ENCODE results near the gene TGM5.

TGM5 gene

DNA sequence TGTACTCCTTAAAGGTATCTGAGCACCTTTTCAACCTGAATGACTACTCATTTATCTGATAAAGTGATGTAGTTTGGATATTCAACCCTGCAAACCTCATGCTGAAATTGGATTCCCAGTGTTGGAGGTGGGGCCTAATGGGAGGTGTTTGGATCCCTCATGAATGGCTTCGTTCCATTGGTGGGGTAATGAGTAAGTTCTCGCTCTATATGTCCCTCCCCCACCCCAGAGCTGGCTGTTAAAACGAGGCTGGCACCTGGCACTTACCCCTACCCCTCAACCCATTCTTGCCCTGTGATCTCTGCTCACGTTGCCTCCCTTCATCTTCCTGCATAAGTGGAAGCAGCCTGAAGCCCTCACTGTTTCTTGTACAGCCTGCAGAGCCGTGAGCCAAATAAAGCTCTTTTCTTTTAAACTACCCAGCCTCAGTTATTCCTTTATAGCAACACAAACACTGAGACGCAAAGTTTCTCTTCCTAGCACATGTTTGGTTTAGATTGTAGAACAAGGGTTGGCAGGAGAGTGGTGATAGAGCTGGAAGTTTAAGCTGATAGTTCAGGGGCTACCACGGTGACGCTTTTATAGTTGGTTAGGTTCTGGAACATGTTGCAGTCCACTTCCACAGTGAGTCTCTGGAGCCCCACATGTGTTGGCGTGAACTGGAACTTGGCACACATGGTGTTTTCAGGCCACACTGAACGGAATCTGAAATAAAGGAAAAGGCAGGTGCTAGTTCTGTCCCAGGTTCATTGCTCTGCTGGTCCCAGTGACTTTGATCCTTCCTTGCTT is 69.8 kb downstream of the TGM5 start:
- FAIRE-seq (no peak), DNase-seq (ENCODE audit: low spot score) (no peak)

DNA sequence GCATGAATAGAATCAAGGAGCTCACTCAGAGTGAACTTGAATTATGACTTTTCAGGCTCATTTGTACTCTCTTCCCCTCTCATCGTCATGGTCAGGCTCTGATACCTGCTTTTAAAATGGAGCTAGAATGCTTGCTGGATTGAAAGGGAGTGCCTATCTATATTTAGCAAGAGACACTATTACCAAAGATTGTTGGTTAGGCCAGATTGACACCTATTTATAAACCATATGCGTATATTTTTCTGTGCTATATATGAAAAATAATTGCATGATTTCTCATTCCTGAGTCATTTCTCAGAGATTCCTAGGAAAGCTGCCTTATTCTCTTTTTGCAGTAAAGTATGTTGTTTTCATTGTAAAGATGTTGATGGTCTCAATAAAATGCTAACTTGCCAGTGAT is 71.9 kb downstream of the TGM5 start:
- DNase-seq (ENCODE audit: low spot score), result no peak
- FAIRE-seq, result no peak

DNA sequence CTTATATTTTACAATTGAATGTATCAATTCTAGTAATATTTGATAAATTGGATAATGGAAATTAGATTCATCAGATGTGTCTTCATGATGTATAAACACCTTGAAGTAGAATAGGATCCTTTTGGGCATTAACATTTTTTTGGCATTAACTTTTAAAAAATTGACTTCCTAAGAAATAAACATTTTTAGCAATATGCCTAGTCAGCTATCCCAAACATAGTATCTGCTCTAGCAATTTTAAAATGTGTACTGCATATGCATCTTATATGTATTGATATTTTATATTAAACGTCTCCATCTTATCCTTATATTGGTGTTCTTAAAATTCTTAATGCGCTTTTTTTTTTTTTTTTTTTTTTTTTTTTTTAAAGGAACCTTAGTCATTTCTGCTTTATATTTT is 73.0 kb downstream of the TGM5 start:
- no peak for FAIRE-seq
- DNase-seq (ENCODE audit: low spot score), result no peak

DNA sequence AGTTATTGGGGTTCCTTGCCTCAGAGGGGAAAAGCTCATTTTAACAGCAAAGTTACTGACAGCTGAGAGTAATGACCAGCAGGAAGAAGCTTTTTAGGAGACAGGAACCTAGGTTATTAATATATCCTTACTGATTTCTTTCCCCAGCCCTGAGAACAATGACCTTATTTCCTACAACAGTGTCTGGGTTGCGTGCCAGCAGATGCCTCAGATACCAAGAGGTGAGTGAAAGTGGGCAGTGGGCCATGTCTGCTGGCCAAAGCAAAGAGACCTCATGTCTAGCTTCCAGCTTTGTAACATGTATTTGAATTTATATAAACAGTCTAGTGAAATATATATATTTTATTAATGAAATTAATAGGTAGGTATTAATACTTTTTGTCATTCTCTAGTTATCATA is 76.5 kb downstream of the TGM5 start:
- FAIRE-seq (no peak), DNase-seq (ENCODE audit: low spot score) (no peak)

DNA sequence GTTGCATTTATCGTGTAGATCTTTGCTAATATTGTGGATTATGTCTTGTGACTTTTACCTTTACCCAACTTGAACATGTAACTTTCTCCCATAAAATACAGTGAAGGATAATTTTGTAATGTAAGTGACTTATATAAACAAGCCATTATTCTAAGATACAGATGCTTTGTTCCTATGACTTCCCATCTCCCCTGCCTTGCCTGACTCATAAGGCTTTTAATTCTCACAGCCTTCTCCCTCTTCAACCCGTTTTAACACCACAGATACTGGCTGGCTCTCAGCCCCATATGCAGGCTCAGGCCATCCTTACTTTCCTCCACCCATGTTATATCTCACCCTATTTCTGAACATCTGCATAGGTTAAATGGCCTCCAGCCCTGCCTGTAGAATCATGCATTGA is 77.4 kb downstream of the TGM5 start:
- DNase-seq (ENCODE audit: low spot score) (no peak), FAIRE-seq (no peak)

DNA sequence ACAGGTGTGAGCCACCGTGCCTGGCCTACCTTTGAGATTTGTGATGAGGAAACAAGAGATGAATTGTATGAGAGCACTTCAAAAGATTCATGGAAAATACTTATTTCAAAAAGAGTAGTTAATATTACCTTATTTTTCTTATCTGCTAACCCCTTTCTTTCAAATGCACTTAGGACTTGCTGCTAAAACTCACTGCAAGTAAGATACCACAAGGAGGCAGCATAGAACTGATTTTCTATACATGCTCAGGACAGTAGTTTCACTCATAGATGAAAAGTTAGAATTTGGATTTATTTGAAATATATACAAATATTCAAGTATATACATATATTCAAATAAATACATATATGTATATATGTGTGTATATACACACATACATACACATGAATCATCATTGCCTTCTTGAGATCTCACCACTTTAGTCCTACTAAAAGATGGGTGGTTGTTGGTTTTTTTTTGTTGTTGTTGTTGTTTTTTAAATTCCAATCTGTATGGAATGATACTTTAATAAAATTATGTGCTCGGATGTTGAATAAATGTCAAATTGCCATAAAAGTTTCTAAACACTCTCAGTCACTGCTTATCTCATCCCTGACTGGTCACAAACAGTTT is 79.1 kb downstream of the TGM5 start:
- peak; percentile 81 for FAIRE-seq

DNA sequence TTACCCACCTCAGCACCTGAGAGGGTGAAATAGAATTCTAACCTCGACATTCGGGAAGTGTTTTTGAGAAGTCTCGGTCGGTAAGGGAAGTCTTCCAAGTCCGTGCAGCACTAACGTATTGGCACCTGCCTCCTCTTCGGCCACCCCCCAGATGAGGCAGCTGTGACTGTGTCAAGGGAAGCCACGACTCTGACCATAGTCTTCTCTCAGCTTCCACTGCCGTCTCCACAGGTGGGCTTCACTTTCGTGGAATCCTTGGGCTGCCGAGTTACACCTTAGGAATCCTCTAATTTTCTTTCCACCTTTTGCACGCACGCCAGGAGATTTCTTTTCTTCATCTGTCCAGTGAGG is 80.8 kb downstream of the TGM5 start:
- DNase-seq (ENCODE audit: low spot score), result no peak
- FAIRE-seq, result no peak

More for the DNA sequence above, 79.1 kb downstream of the TGM5 start:
- peak; percentile 41 for DNase-seq (ENCODE audit: low spot score)

DNA sequence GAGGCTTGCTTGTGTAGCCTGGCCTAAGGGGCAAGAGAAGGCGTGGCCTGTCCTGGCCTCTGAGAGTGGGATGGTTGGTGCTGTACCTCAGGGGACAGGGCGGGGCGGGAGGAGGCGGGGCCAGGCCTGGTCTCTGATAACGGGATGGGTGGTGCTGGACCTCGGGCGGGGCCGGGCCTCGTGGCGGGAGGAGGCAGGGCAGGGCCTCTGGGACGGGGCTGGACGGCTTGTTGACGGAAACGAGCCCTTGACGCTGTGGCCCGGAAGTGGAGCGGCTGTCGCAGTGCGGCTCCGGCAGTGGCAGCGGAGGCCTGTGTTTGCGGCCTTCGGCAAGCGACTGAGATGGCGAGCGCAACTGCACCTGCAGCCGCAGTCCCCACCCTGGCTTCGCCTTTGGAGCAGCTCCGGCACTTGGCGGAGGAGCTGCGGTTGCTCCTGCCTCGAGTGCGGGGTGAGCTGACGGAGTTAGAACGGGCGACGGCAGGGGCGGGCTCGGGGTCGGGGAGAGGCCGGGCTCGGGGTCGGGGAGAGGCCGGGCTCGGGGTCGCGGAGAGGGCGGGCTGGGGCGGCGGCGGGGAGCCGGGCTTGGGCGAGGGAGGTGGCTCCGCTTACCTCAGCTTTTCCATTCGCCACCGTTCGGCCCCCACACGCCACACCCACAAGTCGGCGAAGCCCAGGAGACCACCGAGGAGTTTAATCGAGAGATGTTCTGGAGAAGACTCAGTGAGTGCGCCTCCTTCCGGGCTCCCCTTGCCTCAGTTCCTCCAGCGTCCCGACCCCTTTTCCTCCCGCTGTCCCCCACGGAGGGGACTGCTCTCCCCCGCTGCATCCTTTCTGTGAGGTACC is 81.3 kb downstream of the TGM5 start, which contains the start of gene CCNDBP1:
TSS of gene CCNDBP1 (plus strand) at position 247 of the 846 bp plus-strand sequence. CDS start at position 343, 96 bp downstream.
- FAIRE-seq (peak; percentile 77), DNase-seq (ENCODE audit: low spot score) (peak; percentile 79)

DNA sequence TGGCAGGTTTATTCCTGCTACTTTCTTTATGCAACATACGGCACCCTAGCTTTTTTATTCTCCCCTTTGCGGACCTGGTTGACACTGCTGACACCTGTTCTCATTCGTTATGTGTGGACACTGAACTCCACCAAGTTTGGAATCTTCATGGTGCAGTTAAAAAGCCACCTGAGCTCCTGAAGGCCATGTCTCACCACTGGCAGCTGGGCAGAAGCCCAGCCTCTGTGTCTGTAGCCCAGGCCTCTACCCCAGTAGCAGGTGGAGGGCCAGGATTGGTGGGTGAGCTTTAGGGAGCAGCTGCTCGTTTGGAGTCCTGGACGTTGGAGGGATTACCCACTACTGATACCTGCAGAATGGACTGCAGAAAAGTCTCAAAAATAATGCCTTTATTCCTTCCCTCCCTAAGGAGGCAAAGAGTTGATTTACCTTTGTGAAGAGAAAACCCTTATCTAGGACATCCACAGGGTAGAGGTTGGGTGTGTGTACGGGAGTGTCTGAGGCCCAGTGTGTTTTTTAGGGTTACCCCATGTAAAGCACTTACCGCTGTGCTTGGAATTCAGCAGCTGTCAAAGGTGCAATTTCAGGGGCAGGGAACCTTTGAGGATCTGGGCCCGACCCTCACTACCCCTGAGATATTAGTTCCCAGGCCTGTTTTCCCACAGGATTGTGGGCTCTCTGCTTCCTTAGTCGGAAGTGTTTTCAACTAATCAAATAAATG is 82.2 kb downstream of the TGM5 start:
- FAIRE-seq, result no peak

DNA sequence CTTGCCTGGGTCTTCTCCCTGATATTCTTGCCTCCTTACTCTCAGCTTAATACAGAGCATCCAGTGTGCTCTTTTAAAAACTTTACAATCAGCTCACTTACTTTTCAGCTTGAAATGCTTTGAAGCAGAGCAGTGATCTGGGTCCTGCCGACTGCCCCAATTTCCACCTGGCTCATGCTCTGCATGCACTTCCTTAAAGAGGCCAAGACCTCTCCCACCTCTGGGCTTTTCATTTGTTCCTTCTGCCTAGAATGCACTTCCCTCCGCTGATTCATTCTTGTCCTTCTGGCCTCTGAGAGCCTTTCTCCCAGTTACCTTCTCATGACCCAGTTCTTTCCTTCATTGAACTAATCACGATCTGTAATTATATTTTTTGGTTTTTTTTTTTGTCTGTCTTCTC is 83.5 kb downstream of the TGM5 start:
- FAIRE-seq (no peak), DNase-seq (ENCODE audit: low spot score) (no peak)

More for the DNA sequence above, 82.2 kb downstream of the TGM5 start:
- no peak for DNase-seq (ENCODE audit: low spot score)
